Activated T-cell treated with anti-CD3 and anti-CD28 coated beads, Interleukin-2, amount 50 U/mL, for 48 hours (primary cell): ENCODE data around the gene UBR1.
"Not testable (repeated sequence)": the region's sequence is repeated elsewhere in the genome, so short reads cannot be mapped to it uniquely, and the experiment has no call there.

ENCODE experiments used
- DNase-seq, 2 experiments: peaks; one replicate each; pipeline ENCODE4 v3.0.0-alpha.2; 2020

UBR1 gene

GRCh38 chr15:43046484-43046883 lies 59.4 kb downstream of the UBR1 start:
- DNase-seq: no peak

DNA sequence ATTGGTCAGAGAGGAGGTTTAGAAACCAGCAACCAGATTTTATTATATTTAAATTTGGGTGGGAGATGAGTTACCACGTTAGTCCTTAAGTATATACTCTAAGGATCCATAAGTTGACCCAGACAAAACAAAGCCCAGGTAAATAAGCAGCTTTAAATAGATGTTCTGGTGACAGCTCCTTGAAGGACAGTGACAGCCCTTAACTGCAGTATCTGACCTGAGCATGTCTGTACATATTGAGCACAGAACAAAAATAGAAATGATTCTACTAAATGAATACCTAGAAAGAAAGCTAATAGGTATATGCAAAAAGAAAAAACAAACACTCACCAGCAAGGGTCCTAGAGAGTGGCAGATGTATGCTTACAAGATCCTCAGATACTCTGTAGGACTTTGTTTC lies 63.0 kb downstream of the UBR1 start:
- DNase-seq: no peak

- DNase-seq: not testable (repeated sequence)
These were observed 64.8 kb downstream of the UBR1 start for GRCh38 chr15:43041085-43041484.

- DNase-seq: not testable (repeated sequence)
These were observed 70.6 kb downstream of the UBR1 start for GRCh38 chr15:43035240-43035639.

GRCh38 chr15:43029476-43029875 lies 76.4 kb downstream of the UBR1 start:
- no peak for DNase-seq

DNA sequence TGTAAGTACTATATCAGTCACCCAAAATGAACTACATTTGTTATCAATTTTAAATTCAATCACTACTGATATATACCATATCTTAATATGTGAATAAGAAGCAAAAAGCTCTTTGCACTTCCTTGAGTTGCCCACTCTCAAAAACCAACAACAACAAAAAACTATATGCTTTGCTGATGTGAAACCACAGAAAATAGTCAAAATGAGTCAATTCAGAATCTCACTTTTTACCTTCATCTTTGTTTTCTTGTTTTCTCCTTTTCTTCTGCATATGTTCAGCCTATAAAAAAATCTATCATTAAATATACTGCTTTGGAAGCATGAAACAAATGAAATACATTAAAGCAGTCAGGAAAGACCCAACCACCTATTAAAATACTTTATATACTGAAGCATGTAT lies 80.7 kb downstream of the UBR1 start:
- no peak for DNase-seq

- not testable (repeated sequence) for DNase-seq
These were observed 91.2 kb downstream of the UBR1 start for GRCh38 chr15:43014671-43015070.

DNA sequence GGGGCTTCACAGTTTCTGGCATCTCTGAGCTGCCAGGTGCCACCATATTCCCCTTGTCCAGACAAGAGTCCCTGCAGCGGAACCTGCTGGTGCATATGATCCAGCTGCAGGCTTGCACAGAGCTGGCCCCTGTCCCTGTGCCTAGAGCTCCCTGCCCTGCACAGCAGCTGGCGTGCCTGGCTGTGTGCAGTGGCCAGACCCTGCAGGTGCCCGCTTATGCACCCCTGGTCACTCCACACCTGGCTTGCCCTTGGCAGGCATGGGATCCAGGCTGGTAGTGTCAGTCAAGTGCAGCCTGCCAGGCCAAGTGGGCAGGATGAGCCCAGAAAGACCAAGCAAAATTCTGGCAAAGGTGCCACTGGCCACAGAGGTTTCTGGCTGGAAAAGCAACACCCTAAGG lies 96.6 kb downstream of the UBR1 start:
- DNase-seq: no peak

DNA sequence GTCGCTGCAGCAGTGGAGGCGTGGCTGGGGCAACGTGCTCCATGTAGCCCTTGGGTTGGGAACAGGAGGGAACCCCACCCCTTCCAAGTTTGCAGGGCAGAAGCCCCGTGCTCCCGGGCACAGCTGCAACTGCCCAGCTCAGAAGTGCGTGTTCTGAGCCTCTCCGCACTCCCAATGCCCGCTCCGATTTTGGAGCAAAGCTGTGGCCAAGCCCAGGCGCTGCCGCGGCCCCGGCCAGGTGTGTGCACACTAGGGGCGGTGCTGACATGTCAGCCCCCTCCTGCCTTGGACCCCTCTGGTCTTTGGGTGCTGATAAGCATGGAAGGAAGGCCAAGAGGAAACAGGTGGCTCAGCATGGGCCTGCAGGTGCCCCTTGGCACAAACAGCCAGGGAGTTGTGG lies 97.7 kb downstream of the UBR1 start:
- no peak for DNase-seq

DNA sequence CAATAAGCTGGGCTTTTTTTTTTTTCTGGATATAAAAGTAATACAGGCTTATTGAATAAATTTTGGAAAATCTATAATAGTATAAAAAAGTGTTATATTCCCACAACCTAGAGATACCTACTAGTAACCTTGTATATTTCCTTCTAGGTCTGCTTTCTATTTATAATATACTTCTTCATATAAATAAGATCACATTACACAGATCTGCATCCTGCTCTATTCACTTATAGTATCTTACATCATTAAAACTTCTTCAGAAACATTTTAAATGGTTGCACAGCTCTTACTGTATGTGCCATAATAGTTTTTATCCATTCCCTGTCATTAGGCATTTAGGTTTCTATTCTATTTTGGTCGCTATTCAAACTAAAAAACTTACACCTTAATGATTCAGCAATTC lies 98.3 kb downstream of the UBR1 start:
- no peak for DNase-seq

DNA sequence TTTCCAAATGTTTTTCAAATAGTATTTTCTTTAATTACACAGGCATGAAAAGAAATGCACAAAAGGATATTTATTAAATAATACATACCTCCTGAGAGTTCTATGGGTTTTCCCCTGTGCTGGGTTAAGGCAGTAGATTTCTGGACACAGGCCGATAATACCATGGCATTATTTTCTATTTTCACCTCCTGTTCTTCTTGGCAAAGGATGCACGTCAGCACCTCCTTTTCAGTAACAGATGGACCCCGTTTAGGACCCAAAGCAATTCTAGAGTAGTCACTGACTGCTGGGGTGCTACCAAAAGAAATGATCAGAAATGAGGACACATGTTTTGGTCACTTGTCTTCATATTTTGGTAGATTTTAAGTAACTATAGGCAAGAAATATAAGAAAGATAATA lies 98.8 kb downstream of the UBR1 start:
- no peak for DNase-seq

DNA sequence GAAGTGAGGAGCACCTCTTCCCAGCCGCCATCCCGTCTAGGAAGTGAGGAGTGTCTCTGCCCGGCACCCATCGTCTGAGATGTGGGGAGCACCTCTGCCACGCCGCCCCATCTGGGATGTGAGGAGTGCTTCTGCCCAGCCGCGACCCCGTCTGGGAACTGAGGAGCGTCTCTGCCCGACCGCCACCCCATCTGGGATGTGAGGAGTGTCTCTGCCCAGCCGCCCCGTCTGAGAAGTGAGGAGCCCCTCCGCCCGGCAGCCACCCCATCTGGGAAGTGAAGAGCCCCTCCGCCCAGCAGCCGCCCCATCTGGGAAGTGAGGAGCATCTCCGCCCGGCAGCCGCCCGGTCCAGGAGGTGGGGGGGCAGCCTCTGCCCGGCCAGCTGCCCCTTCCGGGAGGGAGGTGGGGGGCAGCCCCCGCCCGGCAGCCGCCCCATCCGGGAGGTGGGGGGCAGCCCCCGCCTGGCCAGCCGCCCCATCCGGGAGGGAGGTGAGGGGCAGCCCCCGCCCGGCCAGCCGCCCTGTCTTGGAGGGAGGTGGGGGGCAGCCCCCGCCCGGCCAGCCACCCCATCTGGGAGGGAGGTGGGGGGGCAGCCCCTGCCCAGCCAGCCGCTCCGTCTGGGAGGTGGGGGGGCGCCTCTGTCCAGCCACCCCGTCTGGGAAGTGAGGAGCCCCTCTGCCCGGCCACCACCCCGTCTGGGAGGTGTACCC lies 100.8 kb downstream of the UBR1 start:
- not testable (repeated sequence) for DNase-seq

- no peak for DNase-seq
These were observed 106.5 kb downstream of the UBR1 start for GRCh38 chr15:42999201-42999779.

- DNase-seq: no peak
These were observed 109.0 kb downstream of the UBR1 start for GRCh38 chr15:42996871-42997270.

GRCh38 chr15:42994546-42994945 lies 111.3 kb downstream of the UBR1 start:
- DNase-seq: no peak

GRCh38 chr15:42992626-42993025 lies 113.2 kb downstream of the UBR1 start:
- no peak for DNase-seq

- no peak for DNase-seq
These were observed 119.0 kb downstream of the UBR1 start for GRCh38 chr15:42986693-42987342.

- DNase-seq: no peak
These were observed 121.3 kb downstream of the UBR1 start for GRCh38 chr15:42984493-42985034.

DNA sequence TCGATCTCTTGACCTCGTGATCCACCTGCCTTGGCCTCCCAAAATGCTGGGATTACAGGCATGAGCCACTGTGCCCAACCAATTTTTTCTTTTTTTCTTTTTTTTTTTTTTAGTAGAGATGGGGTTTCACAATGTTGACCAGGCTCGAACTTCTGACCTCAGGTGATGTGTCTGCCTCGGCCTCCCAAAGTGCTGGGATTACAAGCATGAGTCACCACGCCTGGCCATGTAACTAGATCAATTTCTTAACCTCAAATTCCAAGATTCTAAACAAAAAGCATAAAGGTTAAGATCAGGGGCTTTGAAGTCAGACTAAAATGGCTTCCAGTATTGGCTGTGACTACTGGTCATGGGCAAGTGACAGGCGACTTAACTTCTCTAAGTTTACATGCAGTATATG lies 126.7 kb downstream of the UBR1 start:
- DNase-seq: not testable (repeated sequence)

DNA sequence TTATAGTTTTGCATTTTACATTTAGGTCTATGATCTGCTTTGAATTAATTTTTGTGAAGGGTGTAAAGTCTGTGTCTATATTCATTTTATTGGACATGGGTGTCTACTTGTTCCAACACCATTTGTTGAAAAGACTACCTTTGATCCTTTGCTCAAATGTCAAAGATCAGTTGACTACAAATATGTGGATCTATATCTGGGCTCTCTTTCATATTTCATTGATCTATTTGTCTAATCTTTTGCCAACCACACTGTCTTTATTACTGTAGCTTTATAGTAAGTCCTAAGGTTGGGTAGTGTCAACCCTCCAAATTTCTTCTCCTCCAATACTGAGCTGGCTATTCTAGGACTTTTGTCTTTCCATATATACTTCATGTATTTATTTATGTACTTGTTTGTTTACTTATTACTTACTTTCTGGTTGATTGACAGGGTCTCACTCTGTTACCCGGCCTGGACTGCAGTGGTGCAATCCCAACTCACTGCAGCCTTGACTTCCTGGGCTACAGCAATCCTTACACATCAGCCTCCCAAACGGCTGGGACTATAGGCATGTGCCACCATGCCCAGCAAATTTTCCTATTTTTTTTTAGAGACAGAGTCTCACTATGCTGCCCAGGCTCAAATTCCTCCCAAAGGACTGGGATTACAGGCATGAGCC lies 131.5 kb downstream of the UBR1 start:
- no peak for DNase-seq

- no peak for DNase-seq
These were observed 132.7 kb downstream of the UBR1 start for GRCh38 chr15:42973114-42973513.

GRCh38 chr15:42971830-42972229 lies 134.0 kb downstream of the UBR1 start:
- DNase-seq: no peak

GRCh38 chr15:42964476-42964875 lies 141.4 kb downstream of the UBR1 start:
- DNase-seq: no peak

DNA sequence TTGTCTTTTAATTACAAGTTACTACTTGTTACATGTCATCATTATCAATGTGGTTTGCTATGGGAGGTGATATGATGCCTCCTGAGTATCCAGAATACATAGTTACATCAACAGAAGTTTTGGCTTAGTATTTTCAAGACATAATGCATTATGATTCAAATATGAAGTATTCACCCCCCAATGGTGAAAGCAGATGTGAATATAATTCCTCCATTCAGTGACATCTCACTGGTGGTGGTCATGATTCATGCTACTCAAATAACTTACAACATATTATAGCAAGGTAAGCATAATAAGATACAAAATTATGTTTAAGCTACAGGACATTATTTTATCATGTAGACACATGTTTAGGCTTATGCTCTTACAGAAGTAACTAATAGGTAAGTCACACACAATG lies 150.3 kb downstream of the UBR1 start:
- DNase-seq: no peak
